GM23338 (cell line): ENCODE measurements around the gene FOXP1. TPM values are rescaled to one million over a fixed set of nuclear protein-coding genes. Genes with fewer than 3 reads are reported as not detected.

Experiments used
- ATAC-seq: fragments of 200-7000 bp; cut with Tn5 transposase; 3 replicates; pipeline ENCODE4 v1.9.1; 2020
- DNase-seq: peaks from one replicate; pipeline ENCODE4 v3.0.0-alpha.2; 2015; ENCODE audit warnings: low spot score
- H2AFZ ChIP-seq: fragments of 200-600 bp; sonication (generic); 2 replicates; pipeline ENCODE4 v1.8.0; 2016; ENCODE audit warnings: antibody characterized with exemption, mild to moderate bottlenecking, moderate library complexity
- H3F3A ChIP-seq: fragments of 200-600 bp; sonication (generic); replicated peaks from 2 replicates; pipeline ENCODE4 v1.8.0; 2017; ENCODE audit warnings: antibody characterized with exemption, mixed run types, low read depth
- H3K27ac ChIP-seq: fragments of 200-600 bp; sonication (generic); 2 replicates; pipeline ENCODE4 v1.6.1; 2016; ENCODE audit warnings: low read depth
- H3K27me3 ChIP-seq: fragments of 200-600 bp; sonication (generic); 2 replicates; pipeline ENCODE4 v1.8.0; 2016; ENCODE audit warnings: mild to moderate bottlenecking, mixed run types, moderate library complexity; ENCODE audit not compliant: insufficient read depth
- H3K36me3 ChIP-seq: fragments of 200-600 bp; sonication (generic); 2 replicates; pipeline ENCODE4 v1.8.0; 2016; ENCODE audit warnings: mild to moderate bottlenecking; ENCODE audit not compliant: insufficient read depth
- H3K4me1 ChIP-seq: fragments of 200-600 bp; sonication (generic); 2 replicates; pipeline ENCODE4 v1.8.0; 2016; ENCODE audit warnings: mild to moderate bottlenecking, moderate library complexity; ENCODE audit not compliant: insufficient read depth
- H3K4me2 ChIP-seq: fragments of 200-600 bp; sonication (generic); 2 replicates; pipeline ENCODE4 v1.7.1; 2017; ENCODE audit warnings: mixed run types
- H3K4me3 ChIP-seq: fragments of 200-600 bp; sonication (generic); 2 replicates; pipeline ENCODE4 v1.6.1; 2016; ENCODE audit warnings: mixed run types
- H3K79me2 ChIP-seq: fragments of 200-600 bp; sonication (generic); replicated peaks from 2 replicates; pipeline ENCODE4 v1.8.0; 2017; ENCODE audit warnings: mild to moderate bottlenecking; ENCODE audit not compliant: insufficient read depth
- H3K9me2 ChIP-seq: fragments of 200-600 bp; sonication (generic); 2 replicates; pipeline ENCODE4 v1.8.0; 2017; ENCODE audit not compliant: insufficient read depth
- H4K20me1 ChIP-seq: fragments of 200-600 bp; sonication (generic); replicated peaks from 2 replicates; pipeline ENCODE4 v1.8.0; 2017; ENCODE audit warnings: mild to moderate bottlenecking; ENCODE audit not compliant: insufficient read depth
- H3K27ac Mint-ChIP-seq: 2 replicates; pipeline ENCODE4 v1.8.0; 2020; ENCODE audit warnings: inconsistent platforms, mild to moderate bottlenecking, moderate library complexity, mixed read lengths
- H3K27me3 Mint-ChIP-seq: 3 replicates; pipeline ENCODE4 v1.8.0; 2022; ENCODE audit warnings: low read depth, mild to moderate bottlenecking, moderate library complexity, mixed read lengths, inconsistent platforms; ENCODE audit not compliant: insufficient read depth, poor library complexity
- H3K36me3 Mint-ChIP-seq: 3 replicates; pipeline ENCODE4 v1.8.0; 2021; ENCODE audit warnings: low read depth, mild to moderate bottlenecking, inconsistent platforms, moderate library complexity, mixed read lengths
- H3K4me1 Mint-ChIP-seq: 3 replicates; pipeline ENCODE4 v1.8.0; 2020; ENCODE audit warnings: mild to moderate bottlenecking, inconsistent platforms, mixed read lengths
- H3K4me3 Mint-ChIP-seq: 3 replicates; pipeline ENCODE4 v1.8.0; 2021; ENCODE audit warnings: moderate library complexity, mild to moderate bottlenecking, inconsistent platforms, mixed read lengths
- H3K9me3 Mint-ChIP-seq: 3 replicates; pipeline ENCODE4 v1.8.0; 2020; ENCODE audit warnings: moderate library complexity, mild to moderate bottlenecking, inconsistent platforms, mixed read lengths
- EZH2 ChIP-seq: fragments of 200-600 bp; sonication (generic); IDR thresholded peaks from one replicate; pipeline ENCODE4 v1.8.0; 2017; ENCODE audit warnings: antibody characterized with exemption, mild to moderate bottlenecking, low read depth; ENCODE audit not compliant: unreplicated experiment
- JUNB ChIP-seq: IDR thresholded peaks from one replicate; pipeline ENCODE4 v1.6.1; 2016; ENCODE audit warnings: antibody characterized with exemption; ENCODE audit not compliant: unreplicated experiment
- POLR2AphosphoS5 ChIP-seq: IDR thresholded peaks from 2 replicates; pipeline ENCODE4 v1.6.1; 2016; ENCODE audit warnings: antibody characterized with exemption, low read depth
- REST ChIP-seq: IDR thresholded peaks from one replicate; pipeline ENCODE4 v1.6.1; 2018; ENCODE audit warnings: antibody characterized with exemption; ENCODE audit not compliant: unreplicated experiment
- ZNF331 ChIP-seq: fragments of 250-450 bp; sonication (Bioruptor Pico); IDR thresholded peaks from 2 replicates; pipeline ENCODE4 v1.5.0; 2020; ENCODE audit warnings: low read depth, mild to moderate bottlenecking, moderate library complexity
- polyA plus RNA-seq: library from polyadenylated mRNA; unstranded; fragments of >200 nt; fragmentation: Nextera tagmentation; extraction: Ambion mirVana; gene quantifications from 2 replicates; pipeline ENCODE4 v1.2.1, GENCODE V29; 2016
- total RNA-seq: library from RNA; depleted of rRNA; stranded (reverse); fragments of >200 nt; shearing (Covaris generic); gene quantifications from 2 replicates; pipeline ENCODE4 v1.2.3, GENCODE V29; 2014
- TF ChIP-seq, protein P1 (sequence below): fragments of 250-450 bp; sonication (Bioruptor Pico); IDR thresholded peaks from 2 replicates; pipeline ENCODE4 v1.5.0; 2020; ENCODE audit warnings: mild to moderate bottlenecking, moderate library complexity

Gene FOXP1
- total and polyA plus RNA-seq, 2 experiments from 2014 or later, result 32.9 to 35.5 TPM

DNA sequence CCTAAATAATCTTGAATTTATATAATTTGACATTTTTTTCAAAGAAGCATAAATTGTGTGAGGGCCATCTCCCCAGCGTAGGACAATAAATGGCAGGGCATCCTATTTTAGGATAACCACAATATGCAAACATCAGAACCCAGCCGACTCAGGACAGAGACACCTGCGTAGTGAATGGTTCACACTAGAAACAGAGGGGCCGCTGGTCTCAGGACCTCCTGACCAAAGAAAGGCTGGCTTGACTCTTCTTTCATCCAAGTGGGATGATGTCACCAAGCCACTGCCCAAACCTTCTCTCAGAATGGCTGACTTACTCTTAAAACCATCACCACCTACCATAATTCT is 162.1 kb downstream of the FOXP1 start:
- 0 out of 2 replicates have a peak, but pooled peaks cover 5% of the 10 kb centered on the region for H4K20me1 ChIP-seq
- H3K27ac ChIP-seq, result no peak overlapping the region
- H2AFZ ChIP-seq, result no peak overlapping the region
- Mint-ChIP-seq H3K27ac (no peak overlapping the region), H3K4me1 (peaks cover 5% of the 10 kb centered on the region), H3K36me3 (no peaks in the 10 kb centered on the region), H3K4me3 (no peak overlapping the region), H3K9me3 (no peaks in the 10 kb centered on the region), H3K27me3 (peaks cover 2% of the 10 kb centered on the region)
- no peaks in the 10 kb centered on the region; the same call in 1 of the 2 replicates for H3K4me1 ChIP-seq
- no peaks in the 10 kb centered on the region for H3K36me3 ChIP-seq
- TF ChIP-seq, protein P1, sequence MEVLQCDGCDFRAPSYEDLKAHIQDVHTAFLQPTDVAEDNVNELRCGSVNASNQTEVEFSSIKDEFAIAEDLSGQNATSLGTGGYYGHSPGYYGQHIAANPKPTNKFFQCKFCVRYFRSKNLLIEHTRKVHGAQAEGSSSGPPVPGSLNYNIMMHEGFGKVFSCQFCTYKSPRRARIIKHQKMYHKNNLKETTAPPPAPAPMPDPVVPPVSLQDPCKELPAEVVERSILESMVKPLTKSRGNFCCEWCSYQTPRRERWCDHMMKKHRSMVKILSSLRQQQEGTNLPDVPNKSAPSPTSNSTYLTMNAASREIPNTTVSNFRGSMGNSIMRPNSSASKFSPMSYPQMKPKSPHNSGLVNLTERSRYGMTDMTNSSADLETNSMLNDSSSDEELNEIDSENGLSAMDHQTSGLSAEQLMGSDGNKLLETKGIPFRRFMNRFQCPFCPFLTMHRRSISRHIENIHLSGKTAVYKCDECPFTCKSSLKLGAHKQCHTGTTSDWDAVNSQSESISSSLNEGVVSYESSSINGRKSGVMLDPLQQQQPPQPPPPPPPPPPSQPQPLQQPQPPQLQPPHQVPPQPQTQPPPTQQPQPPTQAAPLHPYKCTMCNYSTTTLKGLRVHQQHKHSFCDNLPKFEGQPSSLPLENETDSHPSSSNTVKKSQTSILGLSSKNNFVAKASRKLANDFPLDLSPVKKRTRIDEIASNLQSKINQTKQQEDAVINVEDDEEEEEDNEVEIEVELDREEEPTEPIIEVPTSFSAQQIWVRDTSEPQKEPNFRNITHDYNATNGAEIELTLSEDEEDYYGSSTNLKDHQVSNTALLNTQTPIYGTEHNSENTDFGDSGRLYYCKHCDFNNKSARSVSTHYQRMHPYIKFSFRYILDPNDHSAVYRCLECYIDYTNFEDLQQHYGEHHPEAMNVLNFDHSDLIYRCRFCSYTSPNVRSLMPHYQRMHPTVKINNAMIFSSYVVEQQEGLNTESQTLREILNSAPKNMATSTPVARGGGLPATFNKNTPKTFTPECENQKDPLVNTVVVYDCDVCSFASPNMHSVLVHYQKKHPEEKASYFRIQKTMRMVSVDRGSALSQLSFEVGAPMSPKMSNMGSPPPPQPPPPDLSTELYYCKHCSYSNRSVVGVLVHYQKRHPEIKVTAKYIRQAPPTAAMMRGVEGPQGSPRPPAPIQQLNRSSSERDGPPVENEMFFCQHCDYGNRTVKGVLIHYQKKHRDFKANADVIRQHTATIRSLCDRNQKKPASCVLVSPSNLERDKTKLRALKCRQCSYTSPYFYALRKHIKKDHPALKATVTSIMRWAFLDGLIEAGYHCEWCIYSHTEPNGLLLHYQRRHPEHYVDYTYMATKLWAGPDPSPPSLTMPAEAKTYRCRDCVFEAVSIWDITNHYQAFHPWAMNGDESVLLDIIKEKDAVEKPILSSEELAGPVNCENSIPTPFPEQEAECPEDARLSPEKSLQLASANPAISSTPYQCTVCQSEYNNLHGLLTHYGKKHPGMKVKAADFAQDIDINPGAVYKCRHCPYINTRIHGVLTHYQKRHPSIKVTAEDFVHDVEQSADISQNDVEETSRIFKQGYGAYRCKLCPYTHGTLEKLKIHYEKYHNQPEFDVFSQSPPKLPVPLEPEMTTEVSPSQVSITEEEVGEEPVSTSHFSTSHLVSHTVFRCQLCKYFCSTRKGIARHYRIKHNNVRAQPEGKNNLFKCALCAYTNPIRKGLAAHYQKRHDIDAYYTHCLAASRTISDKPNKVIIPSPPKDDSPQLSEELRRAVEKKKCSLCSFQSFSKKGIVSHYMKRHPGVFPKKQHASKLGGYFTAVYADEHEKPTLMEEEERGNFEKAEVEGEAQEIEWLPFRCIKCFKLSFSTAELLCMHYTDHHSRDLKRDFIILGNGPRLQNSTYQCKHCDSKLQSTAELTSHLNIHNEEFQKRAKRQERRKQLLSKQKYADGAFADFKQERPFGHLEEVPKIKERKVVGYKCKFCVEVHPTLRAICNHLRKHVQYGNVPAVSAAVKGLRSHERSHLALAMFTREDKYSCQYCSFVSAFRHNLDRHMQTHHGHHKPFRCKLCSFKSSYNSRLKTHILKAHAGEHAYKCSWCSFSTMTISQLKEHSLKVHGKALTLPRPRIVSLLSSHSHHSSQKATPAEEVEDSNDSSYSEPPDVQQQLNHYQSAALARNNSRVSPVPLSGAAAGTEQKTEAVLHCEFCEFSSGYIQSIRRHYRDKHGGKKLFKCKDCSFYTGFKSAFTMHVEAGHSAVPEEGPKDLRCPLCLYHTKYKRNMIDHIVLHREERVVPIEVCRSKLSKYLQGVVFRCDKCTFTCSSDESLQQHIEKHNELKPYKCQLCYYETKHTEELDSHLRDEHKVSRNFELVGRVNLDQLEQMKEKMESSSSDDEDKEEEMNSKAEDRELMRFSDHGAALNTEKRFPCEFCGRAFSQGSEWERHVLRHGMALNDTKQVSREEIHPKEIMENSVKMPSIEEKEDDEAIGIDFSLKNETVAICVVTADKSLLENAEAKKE (CRISPR knock-in tag), result no peak
- no peak for TF ChIP-seq POLR2AphosphoS5
- TF ChIP-seq JUNB, result no peak
- TF ChIP-seq REST, result no peak
- TF ChIP-seq EZH2, result no peak
- no peak for TF ChIP-seq ZNF331 (CRISPR knock-in tag)
- H3K27me3 ChIP-seq, result no peaks in the 10 kb centered on the region
- H3K4me3 ChIP-seq, result no peak overlapping the region
- ATAC-seq (no peak), DNase-seq (no peak)
- no peak overlapping the region for H3K4me2 ChIP-seq
- H3F3A ChIP-seq, result no peaks in the 10 kb centered on the region
- no peaks in the 10 kb centered on the region for H3K79me2 ChIP-seq
- 0 out of 2 replicates have a peak, but pooled peaks cover 4% of the 10 kb centered on the region for H3K9me2 ChIP-seq
